ENCODE measurements around the gene KAT7. TPM values are rescaled to one million over a fixed set of nuclear protein-coding genes. Genes with fewer than 3 reads are reported as not detected.

Gene KAT7
- total RNA-seq, result 10 to 100 TPM; 50.2 to 58.1 TPM
- long read RNA-seq, donor 1, full-length matches to known transcripts, result 8 of 15 reads
- long read RNA-seq, donor 1, partial matches to known transcripts, result 2 of 15 reads
- long read RNA-seq, donor 1, other reads (novel, unspliced or antisense), result 5 of 15 reads
- long read RNA-seq, donor 2, full-length matches to known transcripts, result 3 of 11 reads
- long read RNA-seq, donor 2, partial matches to known transcripts, result 4 of 11 reads
- long read RNA-seq, donor 2, other reads (novel, unspliced or antisense), result 4 of 11 reads

GRCh38 chr17:49788478-49789242 lies at the start of gene KAT7:
TSS of gene KAT7 (plus strand) at chr17:49788681. CDS start at chr17:49788835, 154 bp downstream.
- intact Hi-C loops (cut with DNase I), result no loop called here
- DNase-seq (ENCODE audit: low spot score), result peak; percentile 100

GRCh38 chr17:49739641-49740271 lies 48.7 kb upstream of the KAT7 start:
- DNase-seq (ENCODE audit: low spot score), result peak; percentile 92
- intact Hi-C loops (cut with DNase I), result no loop called here

- intact Hi-C loops (cut with DNase I), result no loop called here
Measured at GRCh38 chr17:49741009-49741691, 47.3 kb upstream of the KAT7 start.

GRCh38 chr17:49741692-49742076 lies 46.8 kb upstream of the KAT7 start:
- intact Hi-C loops (cut with DNase I), result no loop called here
- no peak for DNase-seq (ENCODE audit: low spot score)

More at GRCh38 chr17:49741009-49741691, 47.3 kb upstream of the KAT7 start:
- DNase-seq (ENCODE audit: low spot score), result no peak

DNA sequence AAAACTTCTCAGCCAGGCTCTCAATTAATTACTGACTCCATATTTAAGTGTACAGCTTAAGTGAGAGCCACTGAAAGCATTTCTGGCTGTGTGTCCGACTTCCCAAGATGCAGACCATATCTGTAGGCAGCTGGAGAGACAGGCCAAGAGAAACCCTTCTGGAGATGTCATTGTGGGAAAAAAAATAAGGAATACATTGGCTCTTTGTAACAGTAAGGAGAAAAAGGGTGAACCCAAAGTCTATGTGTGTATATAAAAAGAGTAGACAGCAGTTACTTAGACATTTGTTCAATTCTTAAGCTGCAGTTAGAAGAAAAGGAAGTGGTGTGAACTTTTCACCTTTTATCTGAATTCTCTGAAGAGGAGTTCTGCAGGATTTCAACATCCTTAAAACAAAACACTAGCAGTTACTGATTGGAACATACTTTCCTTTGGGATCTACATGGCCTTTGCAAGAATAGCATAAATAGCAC lies 46.3 kb upstream of the KAT7 start:
- DNase-seq (ENCODE audit: low spot score), result no peak
- intact Hi-C loops (cut with DNase I), result no loop called here

GRCh38 chr17:49745175-49746139 lies 43.0 kb upstream of the KAT7 start:
- intact Hi-C loops (cut with DNase I), result no loop called here
- DNase-seq (ENCODE audit: low spot score), result no peak

DNA sequence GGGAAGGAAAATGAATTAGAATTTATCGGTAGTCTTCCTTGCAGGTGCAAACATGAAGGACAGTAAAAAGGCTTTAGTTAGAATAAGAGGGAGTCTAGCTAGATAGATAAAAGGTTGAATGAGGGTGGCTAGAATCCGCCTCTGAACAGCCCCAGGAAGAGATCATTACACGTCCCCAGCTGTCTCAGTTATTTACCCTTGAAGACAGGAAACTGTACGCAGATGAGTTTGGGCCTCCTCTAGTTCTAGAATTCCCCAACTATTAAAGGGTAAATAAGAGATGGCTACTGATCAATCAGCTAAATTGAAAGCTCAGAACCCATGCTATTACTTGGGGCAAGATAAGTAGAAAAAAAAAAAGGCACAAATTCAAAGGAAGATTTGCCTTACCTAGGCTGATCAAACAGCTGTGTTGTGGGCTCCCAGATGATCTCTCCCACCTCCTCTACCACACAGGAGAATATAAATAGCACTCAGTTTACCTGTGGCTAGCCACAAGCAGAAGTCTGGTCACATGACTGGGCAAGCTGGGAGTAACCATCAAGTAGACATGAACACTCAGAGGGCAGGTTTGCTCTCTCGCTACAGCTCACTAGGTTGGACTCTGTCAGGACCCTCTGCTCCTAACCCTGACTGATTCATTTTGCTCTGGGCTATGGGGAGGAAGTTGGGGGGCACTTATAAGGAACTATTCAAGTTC lies 41.5 kb upstream of the KAT7 start:
- DNase-seq (ENCODE audit: low spot score), result no peak
- intact Hi-C loops (cut with DNase I), result no loop called here

DNA sequence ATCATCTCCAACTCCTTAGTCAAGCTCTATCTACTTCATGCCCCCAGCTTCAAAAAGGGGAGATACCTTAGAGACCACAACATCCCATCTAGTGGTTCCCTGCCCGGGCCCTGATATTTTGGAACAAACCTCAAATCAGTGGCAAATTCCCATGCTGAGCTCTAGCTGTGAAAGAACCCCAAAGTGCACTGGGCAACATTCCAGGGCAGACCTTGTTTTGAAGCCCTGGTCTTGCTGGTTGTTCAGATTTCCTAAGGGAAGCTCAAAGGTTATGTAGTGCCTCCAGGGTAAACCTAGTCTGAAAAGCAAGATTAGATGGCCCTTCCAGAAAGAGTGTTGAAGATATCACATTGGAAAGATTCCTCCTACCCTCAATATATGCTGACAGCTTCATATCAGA lies 40.8 kb upstream of the KAT7 start:
- no peak for DNase-seq (ENCODE audit: low spot score)
- intact Hi-C loops (cut with DNase I), result no loop called here

GRCh38 chr17:49748223-49748622 lies 40.3 kb upstream of the KAT7 start:
- intact Hi-C loops (cut with DNase I), result no loop called here

GRCh38 chr17:49748791-49749190 lies 39.7 kb upstream of the KAT7 start:
- intact Hi-C loops (cut with DNase I), result no loop called here
- DNase-seq (ENCODE audit: low spot score), result no peak

More at GRCh38 chr17:49748223-49748622, 40.3 kb upstream of the KAT7 start:
- DNase-seq (ENCODE audit: low spot score), result no peak

DNA sequence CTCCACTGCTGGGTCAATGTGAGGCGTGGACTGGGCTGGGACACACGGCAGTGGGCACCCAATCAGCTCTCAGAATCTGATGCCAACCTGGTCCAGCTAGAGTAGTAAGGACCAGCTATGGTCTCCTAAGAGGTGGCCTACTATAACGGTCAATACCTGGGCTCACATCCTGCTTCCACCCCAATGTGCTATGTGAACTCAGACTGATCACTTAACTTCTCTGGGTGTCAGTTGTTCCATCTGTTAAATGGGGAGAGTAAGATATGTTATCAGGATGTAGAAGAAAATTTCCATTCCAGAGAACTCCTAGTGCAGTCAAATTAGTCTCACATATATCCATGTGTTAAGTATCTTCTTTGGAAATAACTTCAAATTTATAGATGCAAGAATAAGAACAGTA lies 38.8 kb upstream of the KAT7 start:
- DNase-seq (ENCODE audit: low spot score), result no peak
- intact Hi-C loops (cut with DNase I), result no loop called here

- intact Hi-C loops (cut with DNase I), result no loop called here
- DNase-seq (ENCODE audit: low spot score), result no peak
Measured at GRCh38 chr17:49752508-49752907, 36.0 kb upstream of the KAT7 start.

DNA sequence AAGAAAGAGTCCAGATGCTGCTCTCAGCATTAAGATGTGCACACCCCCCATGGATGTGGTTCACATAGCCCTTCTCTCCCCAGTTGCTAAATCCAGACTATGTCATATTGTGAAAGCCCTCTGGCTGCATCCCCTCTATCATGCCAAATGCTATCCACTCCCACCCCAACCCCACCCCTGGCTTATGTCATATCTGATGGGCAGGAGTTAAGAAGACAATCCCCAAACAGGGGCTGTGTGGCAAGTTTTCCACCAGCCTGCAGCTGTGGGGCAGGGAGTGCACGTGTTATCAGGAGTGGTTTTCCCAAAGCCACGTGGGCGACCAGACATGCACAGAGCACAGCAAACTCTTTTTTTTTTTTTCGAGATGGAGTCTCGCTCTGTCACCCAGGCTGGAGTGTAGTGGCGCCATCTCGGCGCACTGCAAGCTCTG lies 34.5 kb upstream of the KAT7 start:
- intact Hi-C loops (cut with DNase I), result no loop called here
- no peak for DNase-seq (ENCODE audit: low spot score)

DNA sequence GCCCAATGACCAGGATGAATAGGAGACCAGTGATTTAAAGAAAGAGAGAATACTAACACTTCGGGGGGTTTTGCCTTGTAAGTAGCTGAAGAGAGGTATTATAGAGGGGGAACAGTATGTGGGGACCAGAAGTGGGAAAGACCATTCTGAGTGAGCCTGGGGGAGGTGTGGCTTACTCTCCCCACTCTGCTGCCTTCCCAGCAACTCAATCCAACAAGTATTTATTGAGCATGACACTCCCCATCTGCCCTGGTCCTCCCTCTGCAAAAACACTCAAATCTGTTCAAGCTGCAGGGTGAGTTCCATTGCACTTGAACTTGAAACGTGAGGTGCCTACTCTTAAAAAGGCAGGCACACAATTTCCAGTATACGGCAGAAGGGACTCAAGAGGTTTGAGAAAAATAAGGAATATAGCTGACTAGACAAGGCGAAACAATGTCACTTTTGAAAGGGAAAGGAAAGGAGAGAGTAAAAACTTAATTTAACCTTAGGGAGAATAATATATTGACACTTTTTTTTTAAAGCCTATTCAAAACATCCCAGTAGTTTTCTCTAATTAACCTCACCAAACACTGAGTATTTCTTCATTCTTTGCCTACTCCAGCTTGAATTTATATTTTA lies 32.7 kb upstream of the KAT7 start:
- no peak for DNase-seq (ENCODE audit: low spot score)
- intact Hi-C loops (cut with DNase I), result loop anchor here in 1 of 2 donors (5.0 kb wide), 1 partner anchor 1988 kb away; no protein-coding TSS in a partner anchor

- no peak for DNase-seq (ENCODE audit: low spot score)
- intact Hi-C loops (cut with DNase I), result loop anchor here in 1 of 2 donors (5.0 kb wide), 1 partner anchor 1989 kb away; no protein-coding TSS in a partner anchor
Measured at GRCh38 chr17:49756323-49757150, 31.9 kb upstream of the KAT7 start.

- no peak for DNase-seq (ENCODE audit: low spot score)
- intact Hi-C loops (cut with DNase I), result loop anchor here in 1 of 2 donors (5.0 kb wide), 1 partner anchor 1990 kb away; no protein-coding TSS in a partner anchor
Measured at GRCh38 chr17:49757151-49757777, 31.2 kb upstream of the KAT7 start.

All from posterior vena cava (tissue), 2 donors.